HepG2 (cell line): ENCODE results near the gene RING1. TPM values are rescaled to one million over a fixed set of nuclear protein-coding genes. Genes with fewer than 3 reads are reported as not detected.

Experiments
- microRNA counts: library from miRNA; unstranded; fragments of <30 nt; microRNA quantifications from one replicate; lab custom pipeline; 2015
- microRNA-seq: library from miRNA; unstranded; fragments of <30 nt; microRNA quantifications from one replicate; pipeline ENCODE4, GENCODE V29; 2020
- polyA plus RNA-seq, 8 experiments: library from polyadenylated mRNA; depleted of rRNA in 3 of 8; stranded (reverse) in 7 of 8; unstranded in 1 of 8; fragments of >200 nt; fragmentation: Illumina TruSeq in 4 of 8; extraction: Trizol in 4 of 8; gene quantifications; 2 replicates each; pipeline versions ENCODE4 v1.2.1 to v1.2.3, GENCODE V29; 2011 to 2016; ENCODE audit warnings: low read depth in 4 of 8, missing spikeins in 1 of 8, mixed read lengths in 1 of 8; ENCODE audit not compliant: insufficient read depth in 1 of 8
- small RNA-seq, 3 experiments: library from RNA; depleted of rRNA; stranded (forward); fragments of <200 nt; gene quantifications; one replicate each; pipeline ENCODE3, GENCODE V24; 2012; ENCODE audit warnings: low read depth in 2 of 3, low replicate concordance in 1 of 3; ENCODE audit not compliant: insufficient read length in 3 of 3, insufficient read depth in 2 of 3
- total RNA-seq, 5 experiments: library from RNA; depleted of rRNA; stranded (reverse); fragments of >200 nt; fragmentation: Illumina TruSeq; extraction: Trizol; gene quantifications; 2 replicates each; pipeline ENCODE4 v1.2.3, GENCODE V29; 2016; ENCODE audit warnings: low read depth in 1 of 5

Gene RING1
- total and polyA plus RNA-seq, 2 of the 13 experiments (the other 11 are each of a cell fraction or from before 2014, with no cell fraction given): 23.9 to 33.6 TPM

MicroRNAs encoded within 50 kb of the gene (microRNA counts, 767-probe panel; counts per million panel counts)
- microRNA hsa-miR-219-1-3p (lab: Ali Mortazavi, UCI) (not detected), microRNA hsa-miR-219-5p (lab: Ali Mortazavi, UCI) (not detected)

Small RNA genes lying within 50 kb of the gene (microRNA-seq; reads per million reads assigned to microRNA genes)
- 5.4 reads per million, percentile 34 among the genes with 10 or more reads in this experiment for gene MIR219A1

Small RNA genes lying within 50 kb of the gene (small RNA-seq; reads per million reads assigned to genes)
- gene MIR219A1 (0 to 7.7 (median 3.9) reads per million in 3 experiments), gene RNY4P10 (0 reads per million in 3 experiments)

Other genes with a start within 250 kb of the RING1 start
- gene BRD2, start 239.9 kb upstream of the RING1 start, total RNA-seq (2016; rRNA removed; fragmentation: Illumina TruSeq; extraction: Trizol): 71.5 and 143 TPM in 2 replicates
- 194 and 202 TPM in 2 replicates for gene BRD2, start 239.9 kb upstream of the RING1 start, polyA plus RNA-seq (2011; rRNA removed)
- gene HLA-DOA, start 198.9 kb upstream of the RING1 start, total RNA-seq (2016; rRNA removed; fragmentation: Illumina TruSeq; extraction: Trizol): 0.07 and 0.09 TPM in 2 replicates
- 0.03 TPM in 1 of 2 replicates, not detected in the other for gene HLA-DOA, start 198.9 kb upstream of the RING1 start, polyA plus RNA-seq (2011; rRNA removed)
- not detected in 2 replicates for gene HLA-DPA1, start 134.9 kb upstream of the RING1 start, total RNA-seq (2016; rRNA removed; fragmentation: Illumina TruSeq; extraction: Trizol)
- gene HLA-DPA1, start 134.9 kb upstream of the RING1 start, polyA plus RNA-seq (2011; rRNA removed): not detected in 2 replicates
- gene HLA-DPB1, start 132.5 kb upstream of the RING1 start, total RNA-seq (2016; rRNA removed; fragmentation: Illumina TruSeq; extraction: Trizol): not detected in 2 replicates
- gene HLA-DPB1, start 132.5 kb upstream of the RING1 start, polyA plus RNA-seq (2011; rRNA removed): not detected in 2 replicates
- gene COL11A2, start 16.0 kb upstream of the RING1 start, total RNA-seq (2016; rRNA removed; fragmentation: Illumina TruSeq; extraction: Trizol): 0.29 and 0.55 TPM in 2 replicates
- gene COL11A2, start 16.0 kb upstream of the RING1 start, polyA plus RNA-seq (2011; rRNA removed): 0.55 and 0.73 TPM in 2 replicates
- gene RXRB, start 7.8 kb upstream of the RING1 start, total RNA-seq (2016; rRNA removed; fragmentation: Illumina TruSeq; extraction: Trizol): 21.2 and 26.7 TPM in 2 replicates
- 55.7 and 62.8 TPM in 2 replicates for gene RXRB, start 7.8 kb upstream of the RING1 start, polyA plus RNA-seq (2011; rRNA removed)
- gene SLC39A7, start 7.6 kb upstream of the RING1 start, total RNA-seq (2016; rRNA removed; fragmentation: Illumina TruSeq; extraction: Trizol): 127 and 229 TPM in 2 replicates
- gene SLC39A7, start 7.6 kb upstream of the RING1 start, polyA plus RNA-seq (2011; rRNA removed): 142 and 181 TPM in 2 replicates
- gene HSD17B8, start 3.8 kb upstream of the RING1 start, total RNA-seq (2016; rRNA removed; fragmentation: Illumina TruSeq; extraction: Trizol): 12.6 and 13.5 TPM in 2 replicates
- gene HSD17B8, start 3.8 kb upstream of the RING1 start, polyA plus RNA-seq (2011; rRNA removed): 20.1 and 21.6 TPM in 2 replicates
- 40.2 and 48.9 TPM in 2 replicates for gene VPS52, start 63.4 kb downstream of the RING1 start, total RNA-seq (2016; rRNA removed; fragmentation: Illumina TruSeq; extraction: Trizol)
- gene VPS52, start 63.4 kb downstream of the RING1 start, polyA plus RNA-seq (2011; rRNA removed): 85.5 and 87.0 TPM in 2 replicates
- gene RPS18, start 63.6 kb downstream of the RING1 start, total RNA-seq (2016; rRNA removed; fragmentation: Illumina TruSeq; extraction: Trizol): 3,896 and 4,448 TPM in 2 replicates
- 5,415 and 5,806 TPM in 2 replicates for gene RPS18, start 63.6 kb downstream of the RING1 start, polyA plus RNA-seq (2011; rRNA removed)
- gene B3GALT4, start 68.6 kb downstream of the RING1 start, total RNA-seq (2016; rRNA removed; fragmentation: Illumina TruSeq; extraction: Trizol): 0.27 TPM in 1 of 2 replicates, not detected in the other
- 0.04 TPM in 1 of 2 replicates, not detected in the other for gene B3GALT4, start 68.6 kb downstream of the RING1 start, polyA plus RNA-seq (2011; rRNA removed)
- gene WDR46, start 80.7 kb downstream of the RING1 start, total RNA-seq (2016; rRNA removed; fragmentation: Illumina TruSeq; extraction: Trizol): 99.9 and 105 TPM in 2 replicates
- 47.4 and 54.6 TPM in 2 replicates for gene WDR46, start 80.7 kb downstream of the RING1 start, polyA plus RNA-seq (2011; rRNA removed)
- gene PFDN6, start 81.1 kb downstream of the RING1 start, total RNA-seq (2016; rRNA removed; fragmentation: Illumina TruSeq; extraction: Trizol): 87.0 and 118 TPM in 2 replicates
- gene PFDN6, start 81.1 kb downstream of the RING1 start, polyA plus RNA-seq (2011; rRNA removed): 75.5 and 92.2 TPM in 2 replicates
- gene RGL2, start 90.4 kb downstream of the RING1 start, total RNA-seq (2016; rRNA removed; fragmentation: Illumina TruSeq; extraction: Trizol): 16.5 and 22.9 TPM in 2 replicates
- 47.4 and 55.8 TPM in 2 replicates for gene RGL2, start 90.4 kb downstream of the RING1 start, polyA plus RNA-seq (2011; rRNA removed)
- gene TAPBP, start 105.6 kb downstream of the RING1 start, total RNA-seq (2016; rRNA removed; fragmentation: Illumina TruSeq; extraction: Trizol): 16.4 and 32.3 TPM in 2 replicates
- gene TAPBP, start 105.6 kb downstream of the RING1 start, polyA plus RNA-seq (2011; rRNA removed): 27.4 and 34.1 TPM in 2 replicates
- gene ZBTB22, start 109.2 kb downstream of the RING1 start, total RNA-seq (2016; rRNA removed; fragmentation: Illumina TruSeq; extraction: Trizol): 6.6 and 8.0 TPM in 2 replicates
- 10.6 and 13.4 TPM in 2 replicates for gene ZBTB22, start 109.2 kb downstream of the RING1 start, polyA plus RNA-seq (2011; rRNA removed)
- 48.9 and 49.4 TPM in 2 replicates for gene DAXX, start 114.5 kb downstream of the RING1 start, total RNA-seq (2016; rRNA removed; fragmentation: Illumina TruSeq; extraction: Trizol)
- gene DAXX, start 114.5 kb downstream of the RING1 start, polyA plus RNA-seq (2011; rRNA removed): 21.5 and 21.8 TPM in 2 replicates
- gene KIFC1, start 183.3 kb downstream of the RING1 start, total RNA-seq (2016; rRNA removed; fragmentation: Illumina TruSeq; extraction: Trizol): 45.5 and 47.6 TPM in 2 replicates
- gene KIFC1, start 183.3 kb downstream of the RING1 start, polyA plus RNA-seq (2011; rRNA removed): 20.4 and 25.0 TPM in 2 replicates
- gene PHF1, start 202.5 kb downstream of the RING1 start, total RNA-seq (2016; rRNA removed; fragmentation: Illumina TruSeq; extraction: Trizol): 14.3 and 25.4 TPM in 2 replicates
- gene PHF1, start 202.5 kb downstream of the RING1 start, polyA plus RNA-seq (2011; rRNA removed): 61.9 and 77.2 TPM in 2 replicates
- gene CUTA, start 209.6 kb downstream of the RING1 start, total RNA-seq (2016; rRNA removed; fragmentation: Illumina TruSeq; extraction: Trizol): 106 and 180 TPM in 2 replicates
- gene CUTA, start 209.6 kb downstream of the RING1 start, polyA plus RNA-seq (2011; rRNA removed): 169 and 170 TPM in 2 replicates
- gene SYNGAP1, start 211.6 kb downstream of the RING1 start, total RNA-seq (2016; rRNA removed; fragmentation: Illumina TruSeq; extraction: Trizol): 0.41 and 0.75 TPM in 2 replicates
- 1.1 and 1.9 TPM in 2 replicates for gene SYNGAP1, start 211.6 kb downstream of the RING1 start, polyA plus RNA-seq (2011; rRNA removed)
- gene ZBTB9, start 246.1 kb downstream of the RING1 start, total RNA-seq (2016; rRNA removed; fragmentation: Illumina TruSeq; extraction: Trizol): 9.2 and 11.5 TPM in 2 replicates
- gene ZBTB9, start 246.1 kb downstream of the RING1 start, polyA plus RNA-seq (2011; rRNA removed): 5.3 and 7.1 TPM in 2 replicates